ENCODE measurements around the gene GLT6D1.

Gene GLT6D1

DNA sequence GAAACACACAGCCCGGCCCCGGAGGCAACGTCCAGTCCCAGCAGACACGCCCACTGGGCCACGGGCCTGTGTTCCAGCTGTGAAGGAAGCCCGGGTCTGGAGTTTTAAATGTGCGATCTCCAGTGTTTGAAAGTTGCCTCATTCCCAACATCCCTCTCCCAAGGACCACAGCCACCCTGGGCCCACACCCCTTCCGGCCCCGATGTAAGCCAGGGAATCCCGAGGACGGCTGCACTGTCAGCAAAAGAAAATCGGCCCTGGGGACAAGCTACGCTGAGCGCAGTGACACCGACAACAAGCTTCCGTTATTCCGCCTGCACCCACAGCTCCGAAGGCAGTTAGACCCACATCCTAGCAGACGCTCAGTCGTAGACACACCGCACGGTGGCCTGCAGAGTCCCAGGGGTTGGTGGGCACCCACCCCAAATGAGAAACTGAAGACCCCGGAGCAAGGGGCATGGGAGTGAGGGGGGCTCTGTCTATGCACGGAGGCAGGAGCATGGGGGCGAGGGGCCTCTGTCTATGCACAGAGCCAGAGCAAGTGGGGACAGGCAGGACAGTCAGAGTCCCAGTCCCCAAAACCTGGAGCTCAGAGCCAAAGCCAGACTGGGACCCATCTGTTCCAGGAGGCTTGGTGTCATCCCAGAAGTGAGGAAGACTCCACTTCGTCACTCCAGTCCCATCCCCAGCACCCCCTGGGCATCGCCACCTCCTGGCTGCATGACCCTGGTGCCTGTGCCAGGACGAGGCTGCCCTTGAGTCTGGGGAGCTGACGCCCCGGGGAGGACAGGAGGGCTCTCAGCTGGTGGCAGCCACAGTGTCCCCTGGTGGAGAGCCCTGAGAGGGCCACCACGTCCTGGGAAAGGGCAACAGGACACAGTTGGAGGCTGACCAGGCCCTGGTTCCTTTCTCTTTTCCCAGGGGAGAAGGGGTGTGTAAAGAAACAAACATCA lies 23.4 kb downstream of the GLT6D1 start:
- no peak overlapping the region for H3K9ac ChIP-seq (ENCODE audit: insufficient read length, low read depth)
- peaks cover 9% of the 10 kb centered on the region; the same call in 1 of the 2 replicates for H3K9me3 ChIP-seq (ENCODE audit: insufficient read depth, low read length)
- TF ChIP-seq ZNF274 (IDR thresholded peaks at IDR 0.05; ENCODE audit: low read depth, low read length) (no peak), SUZ12 (IDR thresholded peaks at IDR 0.05; ENCODE audit: extremely low read depth, insufficient read depth, insufficient read length) (no peak), YY1 (IDR thresholded peaks at IDR 0.05; ENCODE audit: insufficient read depth, insufficient read length) (no peak)
- DNase-seq (ENCODE audit: low read depth, low spot score), result no peak
- H3K27me3 ChIP-seq (ENCODE audit: insufficient read depth, insufficient read length), result no peaks in the 10 kb centered on the region
- H3K36me3 ChIP-seq (ENCODE audit: insufficient read depth, insufficient read length, low read length), result no peaks in the 10 kb centered on the region
- H3K4me1 ChIP-seq (ENCODE audit: insufficient read depth, insufficient read length), result peaks cover 10% of the 10 kb centered on the region
- no peak overlapping the region for H3K4me3 ChIP-seq (ENCODE audit: insufficient read length, low read depth)

GRCh38 chr9:135614821-135615665 lies 24.3 kb downstream of the GLT6D1 start:
- no peak for DNase-seq (ENCODE audit: low read depth, low spot score)
- H3K27me3 ChIP-seq (ENCODE audit: insufficient read depth, insufficient read length), result no peaks in the 10 kb centered on the region
- H3K9me3 ChIP-seq (ENCODE audit: insufficient read depth, low read length), result peaks cover 18% of the 10 kb centered on the region; the same call in 1 of the 2 replicates
- no peak for TF ChIP-seq YY1 (IDR thresholded peaks at IDR 0.05; ENCODE audit: insufficient read depth, insufficient read length)
- no peak for TF ChIP-seq ZNF274 (IDR thresholded peaks at IDR 0.05; ENCODE audit: low read depth, low read length)
- no peak for TF ChIP-seq SUZ12 (IDR thresholded peaks at IDR 0.05; ENCODE audit: extremely low read depth, insufficient read depth, insufficient read length)
- no peak overlapping the region for H3K9ac ChIP-seq (ENCODE audit: insufficient read length, low read depth)
- H3K4me1 ChIP-seq (ENCODE audit: insufficient read depth, insufficient read length), result peaks cover 10% of the 10 kb centered on the region
- H3K36me3 ChIP-seq (ENCODE audit: insufficient read depth, insufficient read length, low read length), result no peaks in the 10 kb centered on the region
- H3K4me3 ChIP-seq (ENCODE audit: insufficient read length, low read depth), result no peak overlapping the region

DNA sequence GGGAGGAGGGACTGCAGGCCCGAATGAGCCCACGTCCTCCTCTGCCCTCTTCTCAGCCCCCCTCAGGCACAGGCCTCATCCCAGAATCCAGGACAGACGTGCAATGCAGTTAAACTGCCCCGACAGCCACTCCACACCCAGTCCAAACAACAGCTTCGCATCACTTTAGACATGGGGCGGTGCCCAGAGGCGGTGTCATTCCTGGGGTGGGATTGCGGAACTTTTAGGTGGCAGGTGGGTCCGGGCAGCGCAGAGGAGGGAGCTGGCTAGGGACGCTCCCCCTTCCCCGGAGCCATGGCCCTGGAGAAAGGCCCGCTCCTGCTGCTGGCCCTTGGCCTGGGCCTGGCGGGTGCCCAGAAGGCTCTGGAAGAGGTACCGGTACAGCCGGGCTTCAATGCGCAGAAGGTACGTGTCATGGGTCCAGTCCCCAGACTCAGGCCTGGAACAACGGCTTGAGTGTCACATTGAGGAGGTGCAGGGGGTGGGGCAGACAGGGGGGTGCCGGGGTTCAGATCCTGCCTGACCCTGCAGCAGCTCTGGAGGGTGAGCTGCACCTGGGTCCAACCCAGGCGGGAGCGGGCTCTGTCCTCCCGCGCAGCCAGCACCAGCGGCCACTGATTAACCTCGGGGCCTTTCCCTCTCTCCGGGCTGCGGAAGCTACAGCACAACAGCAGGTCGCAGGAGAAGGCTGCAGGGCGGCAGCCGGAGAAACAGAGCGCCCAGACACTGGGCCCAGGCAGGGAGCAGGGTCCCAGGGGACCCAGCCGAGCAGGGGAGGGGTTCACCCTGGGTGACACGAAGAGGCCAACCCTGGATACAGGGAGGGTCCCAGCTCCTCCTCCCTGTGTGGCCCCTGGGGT lies 25.2 kb downstream of the GLT6D1 start:
- TF ChIP-seq ZNF274 (IDR thresholded peaks at IDR 0.05; ENCODE audit: low read depth, low read length), result no peak
- no peak for TF ChIP-seq YY1 (IDR thresholded peaks at IDR 0.05; ENCODE audit: insufficient read depth, insufficient read length)
- no peak for TF ChIP-seq SUZ12 (IDR thresholded peaks at IDR 0.05; ENCODE audit: extremely low read depth, insufficient read depth, insufficient read length)
- H3K27me3 ChIP-seq (ENCODE audit: insufficient read depth, insufficient read length), result no peaks in the 10 kb centered on the region
- H3K9ac ChIP-seq (ENCODE audit: insufficient read length, low read depth), result no peak overlapping the region
- H3K36me3 ChIP-seq (ENCODE audit: insufficient read depth, insufficient read length, low read length), result no peaks in the 10 kb centered on the region
- no peak for DNase-seq (ENCODE audit: low read depth, low spot score)
- no peak overlapping the region for H3K4me3 ChIP-seq (ENCODE audit: insufficient read length, low read depth)
- peaks cover 21% of the 10 kb centered on the region; the same call in 1 of the 2 replicates for H3K9me3 ChIP-seq (ENCODE audit: insufficient read depth, low read length)
- H3K4me1 ChIP-seq (ENCODE audit: insufficient read depth, insufficient read length), result peaks cover 10% of the 10 kb centered on the region

- TF ChIP-seq ZNF274 (IDR thresholded peaks at IDR 0.05; ENCODE audit: low read depth, low read length) (no peak), SUZ12 (IDR thresholded peaks at IDR 0.05; ENCODE audit: extremely low read depth, insufficient read depth, insufficient read length) (no peak), YY1 (IDR thresholded peaks at IDR 0.05; ENCODE audit: insufficient read depth, insufficient read length) (no peak)
- H3K4me3 ChIP-seq (ENCODE audit: insufficient read length, low read depth), result no peak overlapping the region
- no peak for DNase-seq (ENCODE audit: low read depth, low spot score)
- H3K9ac ChIP-seq (ENCODE audit: insufficient read length, low read depth), result no peak overlapping the region
- peaks cover 21% of the 10 kb centered on the region; the same call in 1 of the 2 replicates for H3K9me3 ChIP-seq (ENCODE audit: insufficient read depth, low read length)
- H3K27me3 ChIP-seq (ENCODE audit: insufficient read depth, insufficient read length), result no peaks in the 10 kb centered on the region
- peaks cover 10% of the 10 kb centered on the region for H3K4me1 ChIP-seq (ENCODE audit: insufficient read depth, insufficient read length)
- no peaks in the 10 kb centered on the region for H3K36me3 ChIP-seq (ENCODE audit: insufficient read depth, insufficient read length, low read length)
These were observed 26.1 kb downstream of the GLT6D1 start for GRCh38 chr9:135612981-135613910.

DNA sequence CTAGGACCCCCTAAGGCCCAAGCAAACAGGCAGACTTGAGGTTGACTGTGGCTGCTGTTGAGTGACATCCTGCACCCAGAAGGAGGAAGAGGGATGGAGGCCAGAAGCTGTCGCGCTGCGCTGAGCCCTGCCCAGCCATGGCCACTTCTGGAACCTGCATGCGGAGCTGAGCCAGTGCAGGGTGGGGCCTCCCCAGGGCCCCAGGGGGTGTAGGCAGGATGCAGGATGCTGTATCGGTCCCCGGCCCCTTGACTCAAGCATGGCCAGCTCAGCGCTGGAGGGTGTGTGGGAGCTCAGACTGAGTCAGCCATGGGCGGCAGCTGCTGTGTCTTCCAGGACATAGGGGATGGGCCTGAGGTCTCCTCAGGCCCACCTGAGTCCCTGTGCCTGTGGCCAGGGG lies 26.9 kb downstream of the GLT6D1 start:
- Histone ChIP-seq H3K9me3 (ENCODE audit: insufficient read depth, low read length) (peaks cover 21% of the 10 kb centered on the region; the same call in 1 of the 2 replicates), H3K4me3 (ENCODE audit: insufficient read length, low read depth) (no peak overlapping the region), H3K27me3 (ENCODE audit: insufficient read depth, insufficient read length) (no peaks in the 10 kb centered on the region), H3K36me3 (ENCODE audit: insufficient read depth, insufficient read length, low read length) (no peaks in the 10 kb centered on the region), H3K4me1 (ENCODE audit: insufficient read depth, insufficient read length) (peaks cover 10% of the 10 kb centered on the region), H3K9ac (ENCODE audit: insufficient read length, low read depth) (no peak overlapping the region)
- TF ChIP-seq YY1 (IDR thresholded peaks at IDR 0.05; ENCODE audit: insufficient read depth, insufficient read length), result no peak
- no peak for TF ChIP-seq SUZ12 (IDR thresholded peaks at IDR 0.05; ENCODE audit: extremely low read depth, insufficient read depth, insufficient read length)
- TF ChIP-seq ZNF274 (IDR thresholded peaks at IDR 0.05; ENCODE audit: low read depth, low read length), result no peak
- no peak for DNase-seq (ENCODE audit: low read depth, low spot score)

DNA sequence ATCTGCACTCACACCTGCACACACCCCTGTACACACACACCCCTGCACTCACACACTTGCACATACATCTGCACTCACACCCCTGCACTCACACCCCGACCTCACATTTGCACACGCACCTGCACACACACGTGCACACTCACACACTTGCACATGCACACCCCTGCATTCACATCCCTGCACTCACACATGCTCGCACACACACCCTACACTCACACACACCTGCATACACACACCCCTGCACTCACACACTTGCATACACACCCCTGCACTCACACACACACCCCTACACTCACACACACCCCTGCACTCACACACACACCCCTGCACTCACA lies 27.5 kb downstream of the GLT6D1 start:
- peaks cover 21% of the 10 kb centered on the region; the same call in 1 of the 2 replicates for H3K9me3 ChIP-seq (ENCODE audit: insufficient read depth, low read length)
- TF ChIP-seq ZNF274 (IDR thresholded peaks at IDR 0.05; ENCODE audit: low read depth, low read length), result no peak
- TF ChIP-seq YY1 (IDR thresholded peaks at IDR 0.05; ENCODE audit: insufficient read depth, insufficient read length), result no peak
- no peak for TF ChIP-seq SUZ12 (IDR thresholded peaks at IDR 0.05; ENCODE audit: extremely low read depth, insufficient read depth, insufficient read length)
- no peak overlapping the region for H3K9ac ChIP-seq (ENCODE audit: insufficient read length, low read depth)
- H3K36me3 ChIP-seq (ENCODE audit: insufficient read depth, insufficient read length, low read length), result no peaks in the 10 kb centered on the region
- no peak for DNase-seq (ENCODE audit: low read depth, low spot score)
- no peaks in the 10 kb centered on the region for H3K27me3 ChIP-seq (ENCODE audit: insufficient read depth, insufficient read length)
- H3K4me1 ChIP-seq (ENCODE audit: insufficient read depth, insufficient read length), result peaks cover 10% of the 10 kb centered on the region
- no peak overlapping the region for H3K4me3 ChIP-seq (ENCODE audit: insufficient read length, low read depth)
